PC-3 (cell line): ENCODE data around the gene SV2C.

Experiments
- EZH2 ChIP-seq: fragments of 300-600 bp; sonication (generic); IDR thresholded peaks from one replicate; pipeline ENCODE4 v1.6.1; 2017; ENCODE audit warnings: antibody characterized with exemption, mild to moderate bottlenecking, low read length; ENCODE audit not compliant: unreplicated experiment
- TF ChIP-seq, protein P1 (sequence below): fragments of 300-600 bp; sonication (generic); conservative IDR thresholded peaks from 2 replicates; pipeline ENCODE4 v1.5.1; 2017; ENCODE audit warnings: antibody characterized with exemption, low read depth, mild to moderate bottlenecking, low read length

GRCh38 chr5:76111477-76112174, 28.4 kb downstream of the SV2C start:
- TF ChIP-seq, protein P1, sequence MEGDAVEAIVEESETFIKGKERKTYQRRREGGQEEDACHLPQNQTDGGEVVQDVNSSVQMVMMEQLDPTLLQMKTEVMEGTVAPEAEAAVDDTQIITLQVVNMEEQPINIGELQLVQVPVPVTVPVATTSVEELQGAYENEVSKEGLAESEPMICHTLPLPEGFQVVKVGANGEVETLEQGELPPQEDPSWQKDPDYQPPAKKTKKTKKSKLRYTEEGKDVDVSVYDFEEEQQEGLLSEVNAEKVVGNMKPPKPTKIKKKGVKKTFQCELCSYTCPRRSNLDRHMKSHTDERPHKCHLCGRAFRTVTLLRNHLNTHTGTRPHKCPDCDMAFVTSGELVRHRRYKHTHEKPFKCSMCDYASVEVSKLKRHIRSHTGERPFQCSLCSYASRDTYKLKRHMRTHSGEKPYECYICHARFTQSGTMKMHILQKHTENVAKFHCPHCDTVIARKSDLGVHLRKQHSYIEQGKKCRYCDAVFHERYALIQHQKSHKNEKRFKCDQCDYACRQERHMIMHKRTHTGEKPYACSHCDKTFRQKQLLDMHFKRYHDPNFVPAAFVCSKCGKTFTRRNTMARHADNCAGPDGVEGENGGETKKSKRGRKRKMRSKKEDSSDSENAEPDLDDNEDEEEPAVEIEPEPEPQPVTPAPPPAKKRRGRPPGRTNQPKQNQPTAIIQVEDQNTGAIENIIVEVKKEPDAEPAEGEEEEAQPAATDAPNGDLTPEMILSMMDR, result no peak
- no peak for TF ChIP-seq EZH2
